GM19372 (cell line): ENCODE measurements around the gene DPF3.

ENCODE experiments used
- ATAC-seq: cut with Tn5 transposase; IDR thresholded peaks from one replicate; pipeline ENCODE4 v1.9.1; 2021; ENCODE audit warnings: mild to moderate bottlenecking, low read depth, moderate library complexity; ENCODE audit not compliant: unreplicated experiment

The DPF3 gene

GRCh38 chr14:72589652-72590051, 304.2 kb downstream of the DPF3 start:
- no peak for ATAC-seq

- no peak for ATAC-seq
These were observed 305.4 kb downstream of the DPF3 start for GRCh38 chr14:72588521-72588920.

- no peak for ATAC-seq
These were observed 310.3 kb downstream of the DPF3 start for GRCh38 chr14:72583316-72584272.

GRCh38 chr14:72582582-72582981, 311.3 kb downstream of the DPF3 start:
- no peak for ATAC-seq

- no peak for ATAC-seq
These were observed 315.4 kb downstream of the DPF3 start for GRCh38 chr14:72578514-72578913.

GRCh38 chr14:72577521-72577920, 316.4 kb downstream of the DPF3 start:
- no peak for ATAC-seq

GRCh38 chr14:72576258-72576657, 317.6 kb downstream of the DPF3 start:
- ATAC-seq: no peak

- no peak for ATAC-seq
These were observed 319.2 kb downstream of the DPF3 start for GRCh38 chr14:72574715-72575114.

GRCh38 chr14:72573725-72574417, 320.0 kb downstream of the DPF3 start:
- no peak for ATAC-seq
